OCI-LY1 (cell line): ENCODE results near the gene APH1B.

Experiments
- CTCF ChIP-seq: fragments of 200-600 bp; sonication (generic), shearing (Covaris generic); IDR thresholded peaks from 2 replicates; pipeline ENCODE4 v1.5.1; 2017; ENCODE audit warnings: mild to moderate bottlenecking, antibody characterized with exemption, low read length, moderate library complexity, mixed read lengths
- EZH2 ChIP-seq: fragments of 200-600 bp; sonication (generic), shearing (Covaris generic); IDR thresholded peaks from 2 replicates; pipeline ENCODE4 v1.8.0; 2017; ENCODE audit warnings: borderline replicate concordance, mixed run types, mild to moderate bottlenecking, antibody characterized with exemption, low read length, moderate library complexity, mixed read lengths

DNA sequence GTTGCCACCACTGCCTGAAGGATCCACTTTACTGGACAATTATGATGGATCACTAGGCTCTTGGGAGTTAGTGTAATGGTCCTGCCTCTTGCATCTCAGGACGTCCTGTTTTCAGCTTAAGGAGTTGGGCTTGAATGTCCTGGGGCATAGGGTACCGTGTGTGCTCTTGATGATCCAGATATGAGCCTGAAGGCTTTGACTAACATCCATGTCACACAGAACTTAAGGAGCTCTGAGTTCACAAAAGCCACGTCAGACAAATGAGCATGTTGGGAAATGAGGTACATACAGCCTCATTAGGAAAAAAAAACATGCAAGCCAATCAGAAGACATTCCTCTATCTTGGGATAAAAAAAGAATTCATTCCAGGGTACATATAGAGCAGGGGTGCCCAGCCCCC, 63.5 kb downstream of the APH1B start:
- TF ChIP-seq CTCF (no peak), EZH2 (no peak)
